Esophagus squamous epithelium (tissue), 5 donors: ENCODE data around the gene SMAP2. TPM values are rescaled to one million over a fixed set of nuclear protein-coding genes. Genes with fewer than 3 reads are reported as not detected.
"Not testable (repeated sequence)": the region's sequence is repeated elsewhere in the genome, so short reads cannot be mapped to it uniquely, and the experiment has no call there.

Source experiments
- DNase-seq: peaks from one replicate; lab custom pipeline; 2025; lab: John Stamatoyannopoulos, UW
- H3K27ac ChIP-seq, 4 donors: fragments of 200-600 bp; sonication (generic); one replicate each; pipeline ENCODE4 v1.5.1; 2016 to 2019; ENCODE audit warnings: mild to moderate bottlenecking in 1 of 4
- H3K27me3 ChIP-seq, 4 donors: fragments of 200-600 bp; sonication (generic); 1 replicate in 3 of 4; 2 replicates in 1 of 4; pipeline versions ENCODE4 v1.5.1 to v1.6.0; 2017 to 2021; ENCODE audit warnings: antibody characterized with exemption in 1 of 4
- H3K36me3 ChIP-seq, 3 donors: fragments of 200-600 bp; sonication (generic); one replicate each; pipeline ENCODE4 v1.5.1; 2016 to 2019
- H3K4me1 ChIP-seq, 3 donors: fragments of 200-600 bp; sonication (generic); one replicate each; pipeline ENCODE4 v1.5.1; 2017 to 2019
- H3K4me3 ChIP-seq, 4 donors: fragments of 200-600 bp; sonication (generic); 1 replicate in 3 of 4; 2 replicates in 1 of 4; pipeline ENCODE4 v1.5.1; 2016 to 2019; ENCODE audit warnings: mild to moderate bottlenecking in 2 of 4, moderate library complexity in 1 of 4
- H3K9me3 ChIP-seq, 3 donors: fragments of 200-600 bp; sonication (generic); one replicate each; pipeline ENCODE4 v1.5.1; 2016 to 2019
- CTCF ChIP-seq, 6 experiments: fragments of 450-650 bp in 4 of 6; fragments of 200-600 bp in 2 of 6; sonication (generic) in 2 of 6; IDR thresholded peaks; one replicate each; pipeline ENCODE4 v1.5.1; 2016 to 2019; ENCODE audit warnings: antibody characterized with exemption in 6 of 6, mild to moderate bottlenecking in 4 of 6, moderate library complexity in 4 of 6
- POLR2A ChIP-seq, 4 donors: fragments of 450-650 bp; IDR thresholded peaks; one replicate each; pipeline ENCODE4 v1.6.1; 2017; ENCODE audit warnings: antibody characterized with exemption in 4 of 4, mild to moderate bottlenecking in 4 of 4, moderate library complexity in 3 of 4
- WGBS, 2 donors: methylation state at CpG; one replicate each; pipeline ENCODE4 v1.1.5; 2018; 5-methylcytosine and 5-hydroxymethylcytosine counted together
- intact Hi-C: fragments of 100-400 bp; cut with DNase I; formaldehyde crosslinking; loops from one replicate; pipeline ENCODE4 v1.15.0; 2022
- total RNA-seq, 4 donors: library from RNA; depleted of rRNA; stranded (reverse); fragments of >200 nt; gene quantifications; one replicate each; pipeline ENCODE4 v1.1.0, GENCODE V29; 2016
- donor health status: DM: yes; HTN: yes; CAD: no.

The SMAP2 gene
- total RNA-seq, 4 donors from 2014 or later, result 15.1 to 34.9 (median 23.8) TPM

GRCh38 chr1:40339420-40340323 lies 33.9 kb upstream of the SMAP2 start:
- intact Hi-C loops, result loop anchor here (5.0 kb wide), 2 partner anchors 187 to 257 kb away; no protein-coding TSS in a partner anchor

GRCh38 chr1:40341491-40342380 lies 31.8 kb upstream of the SMAP2 start:
- WGBS, 2 donors, result 64 to 72% methylated on average over 6 of the region's 6 CpGs
- no peak for DNase-seq
- no peak for TF ChIP-seq POLR2A (IDR thresholded peaks at IDR 0.05)
- no peak for TF ChIP-seq CTCF (IDR thresholded peaks at IDR 0.05)
- no peaks in the 10 kb centered on the region for H3K9me3 ChIP-seq
- no peak overlapping the region for H3K4me3 ChIP-seq
- H3K36me3 ChIP-seq, result no peaks in the 10 kb centered on the region
- H3K27me3 ChIP-seq, result peaks cover 0 to 7% (median 0%) of the 10 kb centered on the region in 4 donors
- intact Hi-C loops, result no loop called here
- peaks cover 0 to 24% (median 0%) of the 10 kb centered on the region in 3 donors for H3K4me1 ChIP-seq
- H3K27ac ChIP-seq, result no peak overlapping the region

More at GRCh38 chr1:40339420-40340323, 33.9 kb upstream of the SMAP2 start:
- TF ChIP-seq CTCF (IDR thresholded peaks at IDR 0.05) (no peak), POLR2A (IDR thresholded peaks at IDR 0.05) (no peak)
- Histone ChIP-seq H3K36me3 (no peaks in the 10 kb centered on the region), H3K4me3 (no peak overlapping the region), H3K9me3 (no peaks in the 10 kb centered on the region), H3K27me3 (peaks cover 0 to 7% (median 0%) of the 10 kb centered on the region in 4 donors), H3K27ac (peak overlapping the region in 3 of 4 donors; percentile 5 to 59 (median 33)), H3K4me1 (peaks cover 0 to 22% (median 0%) of the 10 kb centered on the region in 3 donors)
- no peak for DNase-seq
- WGBS, 2 donors, result 50 to 53% methylated on average over 6 of the region's 6 CpGs

GRCh38 chr1:40342381-40342717 lies 31.2 kb upstream of the SMAP2 start:
- 81 to 90% methylated on average over 3 of the region's 3 CpGs for WGBS, 2 donors

DNA sequence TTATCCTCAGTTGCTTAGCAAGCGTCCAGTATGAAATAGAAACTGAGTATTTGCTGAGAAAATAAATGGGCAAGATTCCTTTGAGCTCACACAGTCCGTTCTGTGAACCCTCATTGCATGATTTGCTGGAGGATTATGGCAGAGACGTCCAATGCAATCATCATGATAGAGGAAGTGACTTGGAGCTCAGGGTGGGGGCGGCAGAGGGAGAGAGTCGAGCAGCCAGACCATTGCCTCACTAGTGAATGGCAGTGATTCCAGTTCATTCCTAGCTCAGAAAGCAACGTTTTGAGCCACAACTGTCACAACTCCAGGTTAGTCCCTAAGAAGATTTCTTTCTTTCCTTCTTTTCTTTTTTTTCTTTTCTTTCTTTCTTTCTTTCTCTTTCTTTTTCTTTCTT lies 28.9 kb upstream of the SMAP2 start:
- peaks cover 0 to 11% (median 0%) of the 10 kb centered on the region in 3 donors for H3K4me1 ChIP-seq
- TF ChIP-seq POLR2A (IDR thresholded peaks at IDR 0.05) (peak in 1 of 4 donors; percentile 63), CTCF (IDR thresholded peaks at IDR 0.05) (no peak)
- no peaks in the 10 kb centered on the region for H3K36me3 ChIP-seq
- no peaks in the 10 kb centered on the region for H3K27me3 ChIP-seq
- no peak for DNase-seq
- peak overlapping the region in 1 of 4 donors; percentile 28 for H3K4me3 ChIP-seq
- peak overlapping the region in 1 of 4 donors; percentile 42 for H3K27ac ChIP-seq
- intact Hi-C loops, result no loop called here
- WGBS, 2 donors, result 14 to 15% methylated on average over 6 of the region's 6 CpGs
- H3K9me3 ChIP-seq, result no peaks in the 10 kb centered on the region

More at GRCh38 chr1:40342381-40342717, 31.2 kb upstream of the SMAP2 start:
- H3K36me3 ChIP-seq, intact Hi-C loops, H3K4me3 ChIP-seq, H3K27me3 ChIP-seq, H3K9me3 ChIP-seq, H3K27ac ChIP-seq, DNase-seq: not testable (repeated sequence)
- H3K4me1 ChIP-seq, result peaks cover 0 to 24% (median 0%) of the 10 kb centered on the region in 3 donors

GRCh38 chr1:40350391-40350790 lies 23.1 kb upstream of the SMAP2 start:
- no peaks in the 10 kb centered on the region for H3K4me1 ChIP-seq
- DNase-seq, result no peak
- WGBS, 2 donors, result 54 to 72% methylated on average over 2 of the region's 2 CpGs
- intact Hi-C loops, result no loop called here
- no peaks in the 10 kb centered on the region for H3K27me3 ChIP-seq
- H3K4me3 ChIP-seq, result no peak overlapping the region
- H3K27ac ChIP-seq, result no peak overlapping the region
- no peak for TF ChIP-seq POLR2A (IDR thresholded peaks at IDR 0.05)
- no peak for TF ChIP-seq CTCF (IDR thresholded peaks at IDR 0.05)
- H3K36me3 ChIP-seq, result no peaks in the 10 kb centered on the region
- H3K9me3 ChIP-seq, result no peaks in the 10 kb centered on the region
